ENCODE measurements around the gene PGC. TPM values are rescaled to one million over a fixed set of nuclear protein-coding genes. Genes with fewer than 3 reads are reported as not detected.

PGC gene
- total RNA-seq, 3 donors from 2014 or later: not detected

DNA sequence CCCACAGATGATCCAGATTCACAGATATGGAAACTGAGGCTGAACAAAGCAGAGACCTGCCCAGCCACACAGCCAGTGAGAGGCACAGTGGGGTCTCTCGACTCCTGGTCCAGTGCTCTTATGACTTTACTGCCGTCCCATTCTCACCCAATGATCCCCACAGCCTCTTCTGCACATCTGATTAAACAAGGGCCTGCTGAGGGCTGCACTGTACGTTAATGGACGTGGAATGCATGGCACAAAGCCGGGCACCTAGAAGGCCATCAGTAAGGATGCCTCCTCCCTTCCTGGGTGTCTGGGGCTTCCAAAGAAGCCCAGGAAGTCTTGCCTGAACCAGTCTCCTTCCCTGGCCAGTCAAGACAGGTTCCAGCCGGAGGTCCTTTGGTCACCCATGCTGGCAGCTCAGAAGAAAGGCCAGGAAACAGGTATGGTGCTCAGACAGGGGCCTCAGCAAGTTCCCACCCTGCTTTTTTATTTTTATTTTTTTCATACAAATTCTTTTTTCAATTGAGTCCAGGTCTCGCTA, 15.6 kb downstream of the PGC start:
- no peaks in the 10 kb centered on the region for H3K9me3 ChIP-seq
- H3K4me1 ChIP-seq (ENCODE audit: low read depth): peaks cover 47% of the 10 kb centered on the region
- no peaks in the 10 kb centered on the region for H3K36me3 ChIP-seq (ENCODE audit: low read depth)
- DNase-seq (peak in 1 of 3 donors; percentile 24), ATAC-seq (no peak)
- intact Hi-C loops (cut with DNase I, micrococcal nuclease): no loop called here
- TF ChIP-seq, protein P1, sequence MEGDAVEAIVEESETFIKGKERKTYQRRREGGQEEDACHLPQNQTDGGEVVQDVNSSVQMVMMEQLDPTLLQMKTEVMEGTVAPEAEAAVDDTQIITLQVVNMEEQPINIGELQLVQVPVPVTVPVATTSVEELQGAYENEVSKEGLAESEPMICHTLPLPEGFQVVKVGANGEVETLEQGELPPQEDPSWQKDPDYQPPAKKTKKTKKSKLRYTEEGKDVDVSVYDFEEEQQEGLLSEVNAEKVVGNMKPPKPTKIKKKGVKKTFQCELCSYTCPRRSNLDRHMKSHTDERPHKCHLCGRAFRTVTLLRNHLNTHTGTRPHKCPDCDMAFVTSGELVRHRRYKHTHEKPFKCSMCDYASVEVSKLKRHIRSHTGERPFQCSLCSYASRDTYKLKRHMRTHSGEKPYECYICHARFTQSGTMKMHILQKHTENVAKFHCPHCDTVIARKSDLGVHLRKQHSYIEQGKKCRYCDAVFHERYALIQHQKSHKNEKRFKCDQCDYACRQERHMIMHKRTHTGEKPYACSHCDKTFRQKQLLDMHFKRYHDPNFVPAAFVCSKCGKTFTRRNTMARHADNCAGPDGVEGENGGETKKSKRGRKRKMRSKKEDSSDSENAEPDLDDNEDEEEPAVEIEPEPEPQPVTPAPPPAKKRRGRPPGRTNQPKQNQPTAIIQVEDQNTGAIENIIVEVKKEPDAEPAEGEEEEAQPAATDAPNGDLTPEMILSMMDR (IDR thresholded peaks at IDR 0.05): no peak
- H3K4me3 ChIP-seq: no peak overlapping the region

- Histone ChIP-seq H3K9me3 (no peaks in the 10 kb centered on the region), H3K36me3 (ENCODE audit: low read depth) (no peaks in the 10 kb centered on the region), H3K4me3 (no peak overlapping the region), H3K4me1 (ENCODE audit: low read depth) (peaks cover 44% of the 10 kb centered on the region)
- ATAC-seq (no peak), DNase-seq (peak in 1 of 3 donors; percentile 19)
- intact Hi-C loops (cut with DNase I, micrococcal nuclease): no loop called here
- TF ChIP-seq, protein P1 (IDR thresholded peaks at IDR 0.05): no peak
These were observed 16.4 kb downstream of the PGC start for GRCh38 chr6:41730531-41731436.

DNA sequence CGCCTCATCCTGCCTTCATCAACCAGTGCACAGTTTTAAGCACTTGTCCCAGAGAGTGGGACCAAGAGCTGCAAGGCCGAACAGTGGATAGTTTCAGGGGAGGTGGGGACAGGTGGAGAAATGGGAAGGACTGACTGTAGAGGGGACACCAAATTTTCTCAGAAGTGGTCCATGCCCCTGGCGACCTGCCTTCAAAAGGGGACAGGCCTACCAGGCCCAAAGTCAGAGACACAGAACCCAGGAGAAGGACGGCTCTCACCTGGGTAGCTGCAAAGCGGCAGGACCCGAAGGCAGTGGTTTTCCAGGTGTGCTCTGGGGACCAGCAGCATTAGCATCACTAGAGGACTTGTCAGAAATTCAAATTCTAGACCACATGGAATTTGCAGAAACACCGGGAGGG, 17.6 kb downstream of the PGC start:
- TF ChIP-seq, protein P1 (IDR thresholded peaks at IDR 0.05): no peak
- no peak overlapping the region for H3K4me3 ChIP-seq
- H3K9me3 ChIP-seq: no peaks in the 10 kb centered on the region
- H3K4me1 ChIP-seq (ENCODE audit: low read depth): peaks cover 40% of the 10 kb centered on the region
- H3K36me3 ChIP-seq (ENCODE audit: low read depth): no peaks in the 10 kb centered on the region
- intact Hi-C loops (cut with DNase I, micrococcal nuclease): no loop called here
- DNase-seq: peak in 1 of 3 donors; percentile 21
- no peak for ATAC-seq

GRCh38 chr6:41728954-41729353, 18.2 kb downstream of the PGC start:
- ATAC-seq: no peak
- DNase-seq: peak in 2 of 3 donors; percentile 32 to 55
- Histone ChIP-seq H3K4me1 (ENCODE audit: low read depth) (peaks cover 40% of the 10 kb centered on the region), H3K9me3 (no peaks in the 10 kb centered on the region), H3K4me3 (no peak overlapping the region), H3K36me3 (ENCODE audit: low read depth) (no peaks in the 10 kb centered on the region)
- intact Hi-C loops (cut with DNase I, micrococcal nuclease): no loop called here
- TF ChIP-seq, protein P1 (IDR thresholded peaks at IDR 0.05): no peak

GRCh38 chr6:41728073-41728936, 18.9 kb downstream of the PGC start:
- Histone ChIP-seq H3K4me1 (ENCODE audit: low read depth) (peaks cover 36% of the 10 kb centered on the region), H3K36me3 (ENCODE audit: low read depth) (no peaks in the 10 kb centered on the region), H3K9me3 (no peaks in the 10 kb centered on the region), H3K4me3 (no peak overlapping the region)
- peak; percentile 76 for ATAC-seq
- peak; percentile 60 to 83 (median 74) for DNase-seq
- intact Hi-C loops (cut with DNase I, micrococcal nuclease): no loop called here
- TF ChIP-seq, protein P1 (IDR thresholded peaks at IDR 0.05): no peak
